ENCODE data around the gene GPR151. TPM values are rescaled to one million over a fixed set of nuclear protein-coding genes. Genes with fewer than 3 reads are reported as not detected.

GPR151 gene
- total RNA-seq, 1 experiment from 2014 or later, result not detected

DNA sequence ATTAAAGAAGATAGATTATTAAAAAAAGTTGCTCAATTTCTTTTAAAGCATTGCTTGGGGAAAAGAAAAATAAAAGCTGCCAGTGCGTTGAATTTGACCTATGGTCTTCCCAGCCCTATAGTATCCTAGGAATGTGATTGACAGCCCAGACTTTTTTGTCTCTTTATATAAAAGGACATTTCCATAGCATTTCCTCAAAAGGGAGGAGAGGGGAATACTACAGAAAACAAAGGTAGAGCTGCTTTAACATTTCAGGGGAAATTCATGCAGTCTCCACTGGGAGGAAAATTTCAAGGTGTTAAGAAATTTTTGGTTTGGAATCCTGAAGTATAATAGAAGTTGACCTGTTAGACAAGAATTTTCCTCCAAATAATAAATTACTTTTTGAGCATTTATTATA, 17.9 kb upstream of the GPR151 start:
- Histone ChIP-seq H2AFZ (ENCODE audit: low read length) (no peak overlapping the region), H4K20me1 (ENCODE audit: low read length) (no peaks in the 10 kb centered on the region), H3K9ac (ENCODE audit: low read length) (no peak overlapping the region), H3K4me1 (ENCODE audit: insufficient read depth, low read length) (no peaks in the 10 kb centered on the region), H3F3A (ENCODE audit: low read length, unreplicated experiment) (no peaks in the 10 kb centered on the region), H3K79me2 (ENCODE audit: low read length) (no peaks in the 10 kb centered on the region), H3K27me3 (ENCODE audit: low read length) (no peaks in the 10 kb centered on the region), H3K4me3 (ENCODE audit: low read length) (no peak overlapping the region), H3K27ac (ENCODE audit: low read length) (no peak overlapping the region), H3K4me2 (ENCODE audit: low read length) (no peak overlapping the region), H3K9me2 (replicated peaks; ENCODE audit: low read length) (no peaks in the 10 kb centered on the region), H3K36me3 (ENCODE audit: low read depth, low read length) (no peaks in the 10 kb centered on the region), H3K9me3 (ENCODE audit: low read length) (no peaks in the 10 kb centered on the region)
- DNase-seq, result no peak
- ChIA-PET POLR2A (ENCODE audit: unreplicated experiment) (no interaction called here), CTCF (interaction anchor here (0.6 to 0.7 kb wide), 3 partner anchors 9 to 655 kb away, joined by 4 to 12 read pairs (median 9); no protein-coding TSS in a partner anchor)
- no TSS peak for BruUV-seq (replicated peaks)
- ATAC-seq, result no peak
- intact Hi-C loops (cut with micrococcal nuclease), result loop anchor here (1.0 kb wide), 2 partner anchors 432 to 654 kb away; no protein-coding TSS in a partner anchor
- TF ChIP-seq EZH2phosphoT487 (IDR thresholded peaks at IDR 0.05; ENCODE audit: borderline replicate concordance, low read length), result no peak
- TF ChIP-seq, protein P1, sequence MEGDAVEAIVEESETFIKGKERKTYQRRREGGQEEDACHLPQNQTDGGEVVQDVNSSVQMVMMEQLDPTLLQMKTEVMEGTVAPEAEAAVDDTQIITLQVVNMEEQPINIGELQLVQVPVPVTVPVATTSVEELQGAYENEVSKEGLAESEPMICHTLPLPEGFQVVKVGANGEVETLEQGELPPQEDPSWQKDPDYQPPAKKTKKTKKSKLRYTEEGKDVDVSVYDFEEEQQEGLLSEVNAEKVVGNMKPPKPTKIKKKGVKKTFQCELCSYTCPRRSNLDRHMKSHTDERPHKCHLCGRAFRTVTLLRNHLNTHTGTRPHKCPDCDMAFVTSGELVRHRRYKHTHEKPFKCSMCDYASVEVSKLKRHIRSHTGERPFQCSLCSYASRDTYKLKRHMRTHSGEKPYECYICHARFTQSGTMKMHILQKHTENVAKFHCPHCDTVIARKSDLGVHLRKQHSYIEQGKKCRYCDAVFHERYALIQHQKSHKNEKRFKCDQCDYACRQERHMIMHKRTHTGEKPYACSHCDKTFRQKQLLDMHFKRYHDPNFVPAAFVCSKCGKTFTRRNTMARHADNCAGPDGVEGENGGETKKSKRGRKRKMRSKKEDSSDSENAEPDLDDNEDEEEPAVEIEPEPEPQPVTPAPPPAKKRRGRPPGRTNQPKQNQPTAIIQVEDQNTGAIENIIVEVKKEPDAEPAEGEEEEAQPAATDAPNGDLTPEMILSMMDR (conservative IDR thresholded peaks at IDR 0.05; ENCODE audit: low read depth, low read length), result no peak
- TF ChIP-seq EZH2 (IDR thresholded peaks at IDR 0.05; ENCODE audit: low read length, unreplicated experiment), result no peak

DNA sequence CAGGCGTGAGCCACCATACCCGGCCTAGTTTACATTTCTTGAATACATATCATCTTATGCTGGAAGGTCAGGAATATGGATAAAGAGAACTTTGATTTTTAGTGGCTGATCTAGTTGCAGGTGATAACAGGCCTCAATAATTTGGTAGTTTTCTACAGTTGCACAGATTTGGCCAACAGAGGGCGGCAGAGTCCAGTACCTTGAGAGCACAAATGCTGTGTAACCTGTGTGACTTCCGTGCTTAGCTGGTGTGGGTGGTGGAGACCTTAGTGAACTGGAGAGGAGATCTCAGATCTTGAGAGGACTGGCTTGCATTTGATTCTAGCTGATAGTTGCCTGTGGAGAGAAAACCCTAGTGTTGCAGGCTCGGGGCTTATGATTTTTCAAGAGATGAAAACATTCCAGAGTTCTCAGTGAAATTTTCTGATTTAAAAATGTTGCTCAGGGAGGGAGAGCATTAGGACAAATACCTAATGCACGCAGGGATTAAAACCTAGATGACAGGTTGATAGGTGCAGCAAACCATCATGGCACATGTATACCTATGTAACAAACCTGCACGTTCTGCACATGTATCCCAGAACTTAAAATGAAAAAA, 17.4 kb upstream of the GPR151 start:
- H3K4me3 ChIP-seq (ENCODE audit: low read length), result no peak overlapping the region
- DNase-seq (peak; percentile 93), ATAC-seq (peak; percentile 95)
- H3K79me2 ChIP-seq (ENCODE audit: low read length), result no peaks in the 10 kb centered on the region
- ChIA-PET POLR2A (ENCODE audit: unreplicated experiment) (no interaction called here), CTCF (interaction anchor here (0.6 to 0.7 kb wide), 3 partner anchors 9 to 655 kb away, joined by 4 to 12 read pairs (median 9); no protein-coding TSS in a partner anchor)
- peak overlapping the region; percentile 58 for H2AFZ ChIP-seq (ENCODE audit: low read length)
- H3F3A ChIP-seq (ENCODE audit: low read length, unreplicated experiment), result no peaks in the 10 kb centered on the region
- TF ChIP-seq EZH2 (IDR thresholded peaks at IDR 0.05; ENCODE audit: low read length, unreplicated experiment) (no peak), EZH2phosphoT487 (IDR thresholded peaks at IDR 0.05; ENCODE audit: borderline replicate concordance, low read length) (no peak)
- TF ChIP-seq, protein P1 (conservative IDR thresholded peaks at IDR 0.05; ENCODE audit: low read depth, low read length), result peak; percentile 97
- H3K4me1 ChIP-seq (ENCODE audit: insufficient read depth, low read length), result no peaks in the 10 kb centered on the region
- intact Hi-C loops (cut with micrococcal nuclease), result loop anchor here (1.0 kb wide), 2 partner anchors 433 to 655 kb away; no protein-coding TSS in a partner anchor
- H3K4me2 ChIP-seq (ENCODE audit: low read length), result no peak overlapping the region; the same call in 1 of the 2 replicates
- H3K9me2 ChIP-seq (replicated peaks; ENCODE audit: low read length), result no peaks in the 10 kb centered on the region
- no peak overlapping the region for H3K27ac ChIP-seq (ENCODE audit: low read length)
- no peak overlapping the region for H3K9ac ChIP-seq (ENCODE audit: low read length)
- no peaks in the 10 kb centered on the region for H3K36me3 ChIP-seq (ENCODE audit: low read depth, low read length)
- BruUV-seq (replicated peaks), result no TSS peak
- no peaks in the 10 kb centered on the region for H3K27me3 ChIP-seq (ENCODE audit: low read length)
- no peaks in the 10 kb centered on the region for H3K9me3 ChIP-seq (ENCODE audit: low read length)
- H4K20me1 ChIP-seq (ENCODE audit: low read length), result no peaks in the 10 kb centered on the region

DNA sequence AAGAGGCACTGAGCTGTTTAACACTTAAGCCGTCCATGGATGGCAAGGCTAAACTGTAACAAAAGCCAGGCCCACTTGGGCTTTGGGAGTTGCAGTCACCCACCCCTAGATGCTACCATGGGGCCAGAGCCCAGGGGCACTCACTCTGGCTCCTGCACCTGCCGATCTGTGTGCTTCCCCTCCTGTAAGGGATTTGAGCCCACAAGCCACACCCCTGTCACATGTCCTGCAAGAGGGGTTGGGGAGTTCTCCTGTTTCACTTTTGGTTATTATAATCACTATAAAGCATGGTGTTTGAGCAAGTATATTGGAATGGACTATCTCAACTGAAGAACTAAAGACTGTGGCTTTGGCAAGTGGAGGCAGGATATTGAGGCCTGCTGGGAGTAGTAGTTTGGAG, 14.0 kb upstream of the GPR151 start:
- no peaks in the 10 kb centered on the region for H3K4me1 ChIP-seq (ENCODE audit: insufficient read depth, low read length)
- H3K4me2 ChIP-seq (ENCODE audit: low read length), result no peak overlapping the region
- H3K4me3 ChIP-seq (ENCODE audit: low read length), result no peak overlapping the region
- no TSS peak for BruUV-seq (replicated peaks)
- H2AFZ ChIP-seq (ENCODE audit: low read length), result no peak overlapping the region
- no peak for DNase-seq
- no peaks in the 10 kb centered on the region for H3K79me2 ChIP-seq (ENCODE audit: low read length)
- peaks cover 9% of the 10 kb centered on the region; the same call in 1 of the 2 replicates for H3K27me3 ChIP-seq (ENCODE audit: low read length)
- ATAC-seq, result no peak
- no peaks in the 10 kb centered on the region for H3K9me2 ChIP-seq (replicated peaks; ENCODE audit: low read length)
- no peaks in the 10 kb centered on the region for H3K9me3 ChIP-seq (ENCODE audit: low read length)
- no peak overlapping the region for H3K9ac ChIP-seq (ENCODE audit: low read length)
- H3F3A ChIP-seq (ENCODE audit: low read length, unreplicated experiment), result no peaks in the 10 kb centered on the region
- intact Hi-C loops (cut with micrococcal nuclease), result loop anchor here (2.0 kb wide), 1 partner anchor 83 kb away; the partner anchor contains the start of gene TCERG1
- CTCF ChIA-PET, result no interaction called here
- TF ChIP-seq EZH2phosphoT487 (IDR thresholded peaks at IDR 0.05; ENCODE audit: borderline replicate concordance, low read length) (no peak), EZH2 (IDR thresholded peaks at IDR 0.05; ENCODE audit: low read length, unreplicated experiment) (no peak)
- TF ChIP-seq, protein P1 (conservative IDR thresholded peaks at IDR 0.05; ENCODE audit: low read depth, low read length), result no peak
- POLR2A ChIA-PET (ENCODE audit: unreplicated experiment), result no interaction called here
- no peaks in the 10 kb centered on the region for H4K20me1 ChIP-seq (ENCODE audit: low read length)
- H3K36me3 ChIP-seq (ENCODE audit: low read depth, low read length), result no peaks in the 10 kb centered on the region
- H3K27ac ChIP-seq (ENCODE audit: low read length), result no peak overlapping the region

Measured in PC-3 (cell line).